Parathyroid adenoma (tissue), 2 donors: ENCODE measurements around the gene GP9.

Experiments used
- H2AFZ ChIP-seq: fragments of 300-600 bp; sonication (generic); one replicate; pipeline ENCODE4 v1.7.0; 2017; ENCODE audit warnings: antibody characterized with exemption, mild to moderate bottlenecking
- H3K27ac ChIP-seq: fragments of 300-600 bp; sonication (generic); one replicate; pipeline ENCODE4 v1.7.0; 2017
- H3K27me3 ChIP-seq: fragments of 300-600 bp; sonication (generic); one replicate; pipeline ENCODE4 v1.7.0; 2017; ENCODE audit warnings: low read length; ENCODE audit not compliant: control insufficient read depth, insufficient read depth
- H3K36me3 ChIP-seq: fragments of 300-600 bp; sonication (generic); one replicate; pipeline ENCODE4 v1.7.0; 2017; ENCODE audit warnings: low read length; ENCODE audit not compliant: control insufficient read depth, insufficient read depth
- H3K4me1 ChIP-seq: fragments of 300-600 bp; sonication (generic); one replicate; pipeline ENCODE4 v1.7.0; 2017; ENCODE audit warnings: control low read depth
- H3K4me2 ChIP-seq: fragments of 300-600 bp; sonication (generic); one replicate; pipeline ENCODE4 v1.7.0; 2017; ENCODE audit warnings: low read length
- H3K4me3 ChIP-seq: fragments of 300-600 bp; sonication (generic); one replicate; pipeline ENCODE4 v1.7.0; 2017; ENCODE audit warnings: low read depth, low read length
- H3K79me2 ChIP-seq: fragments of 300-600 bp; sonication (generic); one replicate; pipeline ENCODE4 v1.7.0; 2017; ENCODE audit warnings: control low read depth
- H3K9ac ChIP-seq: fragments of 300-600 bp; sonication (generic); one replicate; pipeline ENCODE4 v1.7.0; 2017; ENCODE audit warnings: mild to moderate bottlenecking
- H3K9me3 ChIP-seq: fragments of 300-600 bp; sonication (generic); one replicate; pipeline ENCODE4 v1.7.0; 2017; ENCODE audit warnings: low read length; ENCODE audit not compliant: control insufficient read depth
- TF ChIP-seq, protein P1 (sequence below): fragments of 300-600 bp; sonication (generic); IDR thresholded peaks from one replicate; pipeline ENCODE4 v1.7.0; 2017; ENCODE audit warnings: antibody characterized with exemption, mild to moderate bottlenecking
- donor health status: primary hyperparathyroidism.

Gene GP9

GRCh38 chr3:129040579-129041300 is 19.8 kb upstream of the GP9 start:
- TF ChIP-seq, protein P1, sequence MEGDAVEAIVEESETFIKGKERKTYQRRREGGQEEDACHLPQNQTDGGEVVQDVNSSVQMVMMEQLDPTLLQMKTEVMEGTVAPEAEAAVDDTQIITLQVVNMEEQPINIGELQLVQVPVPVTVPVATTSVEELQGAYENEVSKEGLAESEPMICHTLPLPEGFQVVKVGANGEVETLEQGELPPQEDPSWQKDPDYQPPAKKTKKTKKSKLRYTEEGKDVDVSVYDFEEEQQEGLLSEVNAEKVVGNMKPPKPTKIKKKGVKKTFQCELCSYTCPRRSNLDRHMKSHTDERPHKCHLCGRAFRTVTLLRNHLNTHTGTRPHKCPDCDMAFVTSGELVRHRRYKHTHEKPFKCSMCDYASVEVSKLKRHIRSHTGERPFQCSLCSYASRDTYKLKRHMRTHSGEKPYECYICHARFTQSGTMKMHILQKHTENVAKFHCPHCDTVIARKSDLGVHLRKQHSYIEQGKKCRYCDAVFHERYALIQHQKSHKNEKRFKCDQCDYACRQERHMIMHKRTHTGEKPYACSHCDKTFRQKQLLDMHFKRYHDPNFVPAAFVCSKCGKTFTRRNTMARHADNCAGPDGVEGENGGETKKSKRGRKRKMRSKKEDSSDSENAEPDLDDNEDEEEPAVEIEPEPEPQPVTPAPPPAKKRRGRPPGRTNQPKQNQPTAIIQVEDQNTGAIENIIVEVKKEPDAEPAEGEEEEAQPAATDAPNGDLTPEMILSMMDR = no peak

GRCh38 chr3:129045675-129046036 is 14.9 kb upstream of the GP9 start:
- no peaks in the 10 kb centered on the region for H3K9me3 ChIP-seq
- H3K27me3 ChIP-seq = no peaks in the 10 kb centered on the region
- no peaks in the 10 kb centered on the region for H3K79me2 ChIP-seq
- H3K27ac ChIP-seq = no peak overlapping the region
- TF ChIP-seq, protein P1 = no peak
- H3K4me1 ChIP-seq = no peaks in the 10 kb centered on the region
- H3K4me2 ChIP-seq = peak overlapping the region; percentile 20
- no peaks in the 10 kb centered on the region for H3K36me3 ChIP-seq
- H3K4me3 ChIP-seq = no peak overlapping the region
- H2AFZ ChIP-seq = peak overlapping the region; percentile 58
- H3K9ac ChIP-seq = no peak overlapping the region

More at GRCh38 chr3:129040579-129041300, 19.8 kb upstream of the GP9 start:
- Histone ChIP-seq H3K4me1 (no peaks in the 10 kb centered on the region), H3K27me3 (no peaks in the 10 kb centered on the region), H2AFZ (no peak overlapping the region), H3K9me3 (no peaks in the 10 kb centered on the region), H3K79me2 (no peaks in the 10 kb centered on the region), H3K4me3 (no peak overlapping the region), H3K9ac (no peak overlapping the region), H3K36me3 (no peaks in the 10 kb centered on the region), H3K4me2 (no peak overlapping the region), H3K27ac (no peak overlapping the region)

GRCh38 chr3:129046037-129046731 is 14.4 kb upstream of the GP9 start:
- no peak overlapping the region for H3K27ac ChIP-seq
- H3K4me2 ChIP-seq = peak overlapping the region; percentile 20
- TF ChIP-seq, protein P1 = no peak
- H3K36me3 ChIP-seq = no peaks in the 10 kb centered on the region
- no peak overlapping the region for H3K4me3 ChIP-seq
- H3K27me3 ChIP-seq = no peaks in the 10 kb centered on the region
- H3K79me2 ChIP-seq = no peaks in the 10 kb centered on the region
- H3K9me3 ChIP-seq = no peaks in the 10 kb centered on the region
- H3K9ac ChIP-seq = no peak overlapping the region
- peak overlapping the region; percentile 58 for H2AFZ ChIP-seq
- H3K4me1 ChIP-seq = no peaks in the 10 kb centered on the region

DNA sequence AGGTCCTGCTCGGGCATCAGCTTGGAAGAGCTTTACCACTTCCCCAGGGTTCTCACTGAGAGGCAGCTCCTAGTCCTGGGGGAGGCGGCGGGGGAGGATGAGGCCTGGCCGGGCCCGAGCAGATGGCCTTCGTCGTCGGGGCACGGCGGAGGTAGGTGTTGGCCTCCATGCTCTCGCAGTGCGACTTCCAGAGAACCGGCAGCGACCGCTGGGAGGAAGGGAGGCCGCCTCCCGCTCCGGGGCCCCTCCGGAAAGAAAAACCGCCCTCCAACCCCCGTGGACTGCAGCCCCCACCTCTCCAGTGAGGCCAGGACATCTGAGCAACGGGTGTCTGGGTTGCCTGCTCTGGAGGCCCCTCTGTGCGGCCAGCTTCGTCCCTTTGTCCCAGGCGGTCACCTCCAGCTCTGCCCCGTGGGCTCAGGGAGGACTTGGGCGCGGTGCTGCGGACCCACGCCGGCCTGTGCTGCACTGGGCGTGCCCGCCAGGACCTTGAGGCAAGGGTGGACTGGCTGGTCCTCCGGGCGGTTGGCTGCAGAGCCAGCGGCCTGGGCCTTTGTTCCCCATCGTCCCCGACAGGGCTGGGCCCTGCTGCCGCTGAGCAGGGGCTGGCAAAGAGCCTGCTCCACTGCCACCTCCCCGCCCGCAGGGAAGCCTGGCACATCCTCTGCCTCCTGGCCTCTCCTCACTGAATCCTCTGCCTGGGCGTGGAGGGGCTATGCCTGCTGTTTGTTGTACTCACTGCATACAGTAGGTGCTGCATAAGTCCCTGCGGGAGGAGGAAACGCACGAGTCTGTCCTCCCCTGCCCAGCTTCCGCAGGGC is 13.6 kb upstream of the GP9 start:
- Histone ChIP-seq H3K4me2 (no peak overlapping the region), H3K9ac (no peak overlapping the region), H3K36me3 (no peaks in the 10 kb centered on the region), H3K27me3 (no peaks in the 10 kb centered on the region), H3K27ac (no peak overlapping the region), H3K79me2 (no peaks in the 10 kb centered on the region), H3K9me3 (no peaks in the 10 kb centered on the region), H3K4me3 (no peak overlapping the region), H3K4me1 (no peaks in the 10 kb centered on the region), H2AFZ (no peak overlapping the region)
- TF ChIP-seq, protein P1 = no peak
